Neural cell (in vitro differentiated cells): ENCODE measurements around the gene TMEM185B.

ENCODE experiments used
- EP300 ChIP-seq: fragments of 450-650 bp; conservative IDR thresholded peaks from 2 replicates; pipeline ENCODE4 v1.6.1; 2014; ENCODE audit warnings: antibody characterized with exemption, mild to moderate bottlenecking, moderate library complexity; ENCODE audit not compliant: poor library complexity, severe bottlenecking
- EZH2 ChIP-seq: fragments of 200-600, 300-800 bp; shearing (Covaris generic), sonication (generic); IDR thresholded peaks from 2 replicates; pipeline ENCODE4 v1.6.1; 2014; ENCODE audit warnings: antibody characterized with exemption, low read length, borderline replicate concordance, mild to moderate bottlenecking; ENCODE audit not compliant: insufficient read depth, poor library complexity, severe bottlenecking
- RAD21 ChIP-seq: fragments of 450-650 bp; conservative IDR thresholded peaks from 2 replicates; pipeline ENCODE4 v1.6.1; 2014; ENCODE audit warnings: antibody characterized with exemption, mild to moderate bottlenecking, moderate library complexity
- TF ChIP-seq, protein P1 (sequence below): fragments of 450-650 bp; IDR thresholded peaks from 2 replicates; pipeline ENCODE4 v1.5.1; 2014; ENCODE audit warnings: antibody characterized with exemption, mild to moderate bottlenecking, moderate library complexity; ENCODE audit not compliant: poor library complexity, severe bottlenecking

- TF ChIP-seq, protein P1, sequence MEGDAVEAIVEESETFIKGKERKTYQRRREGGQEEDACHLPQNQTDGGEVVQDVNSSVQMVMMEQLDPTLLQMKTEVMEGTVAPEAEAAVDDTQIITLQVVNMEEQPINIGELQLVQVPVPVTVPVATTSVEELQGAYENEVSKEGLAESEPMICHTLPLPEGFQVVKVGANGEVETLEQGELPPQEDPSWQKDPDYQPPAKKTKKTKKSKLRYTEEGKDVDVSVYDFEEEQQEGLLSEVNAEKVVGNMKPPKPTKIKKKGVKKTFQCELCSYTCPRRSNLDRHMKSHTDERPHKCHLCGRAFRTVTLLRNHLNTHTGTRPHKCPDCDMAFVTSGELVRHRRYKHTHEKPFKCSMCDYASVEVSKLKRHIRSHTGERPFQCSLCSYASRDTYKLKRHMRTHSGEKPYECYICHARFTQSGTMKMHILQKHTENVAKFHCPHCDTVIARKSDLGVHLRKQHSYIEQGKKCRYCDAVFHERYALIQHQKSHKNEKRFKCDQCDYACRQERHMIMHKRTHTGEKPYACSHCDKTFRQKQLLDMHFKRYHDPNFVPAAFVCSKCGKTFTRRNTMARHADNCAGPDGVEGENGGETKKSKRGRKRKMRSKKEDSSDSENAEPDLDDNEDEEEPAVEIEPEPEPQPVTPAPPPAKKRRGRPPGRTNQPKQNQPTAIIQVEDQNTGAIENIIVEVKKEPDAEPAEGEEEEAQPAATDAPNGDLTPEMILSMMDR = no peak
- TF ChIP-seq EP300 (no peak), RAD21 (no peak), EZH2 (no peak)
Measured at GRCh38 chr2:120235681-120236080, 12.5 kb upstream of the TMEM185B start.
